Ishikawa (cell line): Measurements from ENCODE around the gene RIMS4.

ENCODE experiments used
- CEBPB ChIP-seq: IDR thresholded peaks from 2 replicates; pipeline ENCODE4 v1.6.1; 2012
- CREB1 ChIP-seq: IDR thresholded peaks from 2 replicates; pipeline ENCODE4 v1.6.1; 2012; ENCODE audit warnings: low read depth
- EGR1 ChIP-seq: IDR thresholded peaks from 2 replicates; pipeline ENCODE4 v1.6.1; 2012
- EP300 ChIP-seq: IDR thresholded peaks from 2 replicates; pipeline ENCODE4 v1.6.1; 2012; ENCODE audit warnings: borderline replicate concordance
- FOXM1 ChIP-seq: IDR thresholded peaks from 2 replicates; pipeline ENCODE4 v1.6.1; 2012; ENCODE audit warnings: low read depth, borderline replicate concordance
- MAX ChIP-seq: IDR thresholded peaks from 2 replicates; pipeline ENCODE4 v1.6.1; 2012
- NFIC ChIP-seq: IDR thresholded peaks from 2 replicates; pipeline ENCODE4 v1.6.1; 2012
- RAD21 ChIP-seq: IDR thresholded peaks from 2 replicates; pipeline ENCODE4 v1.6.1; 2012; ENCODE audit warnings: low read depth
- REST ChIP-seq: IDR thresholded peaks from 2 replicates; pipeline ENCODE4 v1.6.1; 2012; ENCODE audit warnings: low read depth, mild to moderate bottlenecking
- TAF1 ChIP-seq: IDR thresholded peaks from 2 replicates; pipeline ENCODE4 v1.6.1; 2012; ENCODE audit warnings: low read depth, mild to moderate bottlenecking
- TCF12 ChIP-seq: IDR thresholded peaks from 2 replicates; pipeline ENCODE4 v1.6.1; 2012; ENCODE audit warnings: low read depth
- TEAD4 ChIP-seq: IDR thresholded peaks from 2 replicates; pipeline ENCODE4 v1.6.1; 2012
- USF1 ChIP-seq: IDR thresholded peaks from 2 replicates; pipeline ENCODE4 v1.6.1; 2012
- YY1 ChIP-seq: IDR thresholded peaks from 2 replicates; pipeline ENCODE4 v1.6.1; 2012; ENCODE audit warnings: low read depth
- ZBTB7A ChIP-seq: IDR thresholded peaks from 2 replicates; pipeline ENCODE4 v1.6.1; 2012; ENCODE audit warnings: low read depth

RIMS4 gene

GRCh38 chr20:44810391-44811149 lies at the start of gene RIMS4:
Gene RIMS4, minus strand, starts transcription at chr20:44810546. Its CDS starts 275 bp downstream, at chr20:44810271.
- TF ChIP-seq ZBTB7A (peak; percentile 85), USF1 (no peak), MAX (0 out of 2 replicates have a peak, but pooled peaks have one; percentile 6)

GRCh38 chr20:44858606-44859360 lies 48.4 kb upstream of the RIMS4 start:
- TF ChIP-seq CREB1, result no peak
- TF ChIP-seq TEAD4, result no peak
- 0 out of 2 replicates have a peak, but pooled peaks have one; percentile 23 for TF ChIP-seq USF1

GRCh38 chr20:44856856-44857448 lies 46.6 kb upstream of the RIMS4 start:
- TF ChIP-seq TAF1, result no peak
- no peak for TF ChIP-seq CEBPB

- TF ChIP-seq MAX, result no peak
- no peak for TF ChIP-seq TAF1
- no peak for TF ChIP-seq TEAD4
- TF ChIP-seq FOXM1, result no peak
These were observed 46.1 kb upstream of the RIMS4 start for GRCh38 chr20:44856442-44856841.

GRCh38 chr20:44851545-44851944 lies 41.2 kb upstream of the RIMS4 start:
- TF ChIP-seq FOXM1 (no peak), CEBPB (no peak), CREB1 (no peak), NFIC (no peak), ZBTB7A (no peak), TAF1 (no peak), REST (no peak), TEAD4 (no peak), EP300 (no peak), YY1 (no peak), MAX (no peak), TCF12 (no peak), EGR1 (no peak), RAD21 (no peak), USF1 (no peak)

GRCh38 chr20:44850837-44851236 lies 40.5 kb upstream of the RIMS4 start:
- TF ChIP-seq MAX (no peak), TAF1 (no peak), RAD21 (no peak), EP300 (no peak), FOXM1 (no peak)

- TF ChIP-seq EGR1 (no peak), TEAD4 (peak; percentile 18; the same call in 1 of the 2 replicates)
These were observed 39.9 kb upstream of the RIMS4 start for GRCh38 chr20:44850272-44850671.
